Suprapubic skin (tissue), 4 donors: Measurements from ENCODE around the gene GALNT7. TPM values are rescaled to one million over a fixed set of nuclear protein-coding genes. Genes with fewer than 3 reads are reported as not detected.

Source experiments
- DNase-seq, 2 donors: peaks; one replicate each; pipeline ENCODE4 v3.0.0-alpha.2; 2019; ENCODE audit warnings: low spot score in 2 of 2
- H3K27ac ChIP-seq: fragments of 200-600 bp; sonication (generic); one replicate; pipeline ENCODE4 v1.5.1; 2019
- H3K27me3 ChIP-seq: fragments of 200-600 bp; sonication (generic); one replicate; pipeline ENCODE4 v1.5.1; 2019
- H3K36me3 ChIP-seq: fragments of 200-600 bp; sonication (generic); one replicate; pipeline ENCODE4 v1.5.1; 2019
- H3K4me1 ChIP-seq: fragments of 200-600 bp; sonication (generic); one replicate; pipeline ENCODE4 v1.5.1; 2019
- H3K4me3 ChIP-seq: fragments of 200-600 bp; sonication (generic); one replicate; pipeline ENCODE4 v1.5.1; 2019; ENCODE audit warnings: mild to moderate bottlenecking
- H3K9me3 ChIP-seq: fragments of 200-600 bp; sonication (generic); one replicate; pipeline ENCODE4 v1.5.1; 2019
- CTCF ChIP-seq, 2 donors: fragments of 200-600 bp in 1 of 2; fragments of 450-650 bp in 1 of 2; sonication (generic) in 1 of 2; IDR thresholded peaks; one replicate each; pipeline ENCODE4 v1.5.1; 2016 to 2019; ENCODE audit warnings: antibody characterized with exemption in 2 of 2, mild to moderate bottlenecking in 1 of 2, moderate library complexity in 1 of 2
- EP300 ChIP-seq: sonication (generic); formaldehyde crosslinking; IDR thresholded peaks from one replicate; pipeline ENCODE4 v1.6.1; 2017; ENCODE audit warnings: antibody characterized with exemption
- POLR2A ChIP-seq, 2 donors: fragments of 450-650 bp; IDR thresholded peaks; one replicate each; pipeline ENCODE4 v1.6.1; 2017; ENCODE audit warnings: antibody characterized with exemption in 2 of 2, mild to moderate bottlenecking in 2 of 2, moderate library complexity in 2 of 2
- POLR2AphosphoS5 ChIP-seq, 3 donors: sonication (generic); formaldehyde crosslinking; IDR thresholded peaks; one replicate each; pipeline ENCODE4 v1.6.1; 2017; ENCODE audit warnings: antibody characterized with exemption in 3 of 3
- WGBS: methylation state at CpG from one replicate; pipeline ENCODE4 v1.1.5; 2018; 5-methylcytosine and 5-hydroxymethylcytosine counted together
- total RNA-seq, 4 donors: library from RNA; depleted of rRNA; stranded (reverse); fragments of >200 nt; gene quantifications; one replicate each; pipeline ENCODE4 v1.1.0, GENCODE V29; 2016

GALNT7 gene
- total RNA-seq, 4 donors from 2014 or later: 7.9 to 13.4 (median 9.5) TPM

GRCh38 chr4:173282626-173283025, 114.0 kb downstream of the GALNT7 start:
- TF ChIP-seq EP300: no peak
- no peak for TF ChIP-seq POLR2AphosphoS5 (IDR thresholded peaks at IDR 0.05)
- no peak for TF ChIP-seq CTCF (IDR thresholded peaks at IDR 0.05)
- TF ChIP-seq POLR2A (IDR thresholded peaks at IDR 0.05): no peak
- DNase-seq: no peak
- H3K27me3 ChIP-seq: no peaks in the 10 kb centered on the region
- WGBS: 94% methylated on average over 3 of the region's 3 CpGs
- no peak overlapping the region for H3K27ac ChIP-seq
- H3K36me3 ChIP-seq: no peaks in the 10 kb centered on the region
- peaks cover 8% of the 10 kb centered on the region for H3K9me3 ChIP-seq
- no peak overlapping the region for H3K4me3 ChIP-seq
- no peaks in the 10 kb centered on the region for H3K4me1 ChIP-seq

DNA sequence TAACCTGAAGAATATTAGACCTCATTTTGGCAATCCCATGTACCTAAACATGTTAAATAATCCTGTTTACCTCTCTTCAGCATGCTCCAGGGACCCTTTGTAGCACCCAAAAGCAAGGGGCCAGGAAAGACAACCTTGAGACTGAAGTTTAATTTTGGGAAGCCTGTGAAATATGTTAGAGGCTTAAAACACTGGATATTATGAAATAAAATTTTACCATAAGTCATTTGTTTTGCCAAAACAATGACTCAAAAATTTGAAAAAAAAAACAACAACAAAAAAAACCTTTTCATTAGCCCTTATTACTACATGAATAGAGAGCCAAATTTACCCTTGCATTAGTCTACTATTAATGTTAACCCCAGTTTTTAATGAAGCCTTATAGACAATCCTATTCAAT, 115.9 kb downstream of the GALNT7 start:
- Histone ChIP-seq H3K4me1 (no peaks in the 10 kb centered on the region), H3K4me3 (no peak overlapping the region), H3K27ac (no peak overlapping the region), H3K9me3 (peaks cover 8% of the 10 kb centered on the region), H3K36me3 (no peaks in the 10 kb centered on the region), H3K27me3 (no peaks in the 10 kb centered on the region)
- no peak for TF ChIP-seq POLR2A (IDR thresholded peaks at IDR 0.05)
- TF ChIP-seq POLR2AphosphoS5 (IDR thresholded peaks at IDR 0.05): no peak
- no peak for TF ChIP-seq CTCF (IDR thresholded peaks at IDR 0.05)
- TF ChIP-seq EP300: no peak
- no peak for DNase-seq

GRCh38 chr4:173287486-173287885, 118.9 kb downstream of the GALNT7 start:
- TF ChIP-seq CTCF (IDR thresholded peaks at IDR 0.05) (no peak), POLR2A (IDR thresholded peaks at IDR 0.05) (no peak), POLR2AphosphoS5 (IDR thresholded peaks at IDR 0.05) (no peak), EP300 (no peak)
- Histone ChIP-seq H3K27ac (no peak overlapping the region), H3K4me1 (no peaks in the 10 kb centered on the region), H3K36me3 (no peaks in the 10 kb centered on the region), H3K27me3 (no peaks in the 10 kb centered on the region), H3K4me3 (no peak overlapping the region), H3K9me3 (peaks cover 8% of the 10 kb centered on the region)
- WGBS: 90% methylated on average over 2 of the region's 2 CpGs
- no peak for DNase-seq

DNA sequence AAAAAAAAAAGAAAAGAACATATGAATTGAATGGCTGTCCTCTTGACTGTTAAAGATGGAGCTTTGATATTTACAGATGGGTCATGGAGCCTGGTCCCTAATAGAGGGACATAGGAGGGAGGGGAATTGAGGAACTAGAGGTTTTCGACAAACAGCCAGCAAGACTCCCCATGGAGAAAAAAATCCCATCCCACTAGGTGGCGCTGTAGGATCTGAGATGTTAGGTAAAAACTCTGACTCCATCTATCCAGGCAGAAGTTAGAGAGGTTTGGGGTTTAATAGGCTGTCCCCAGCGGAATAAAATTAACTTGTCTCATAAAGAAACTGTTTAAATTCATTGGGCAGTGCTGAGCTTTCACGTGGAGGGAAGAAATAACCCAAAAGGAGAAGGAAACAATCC, 119.7 kb downstream of the GALNT7 start:
- 69% methylated on average over 4 of the region's 4 CpGs for WGBS
- DNase-seq: no peak
- TF ChIP-seq EP300: no peak
- TF ChIP-seq POLR2A (IDR thresholded peaks at IDR 0.05): no peak
- no peak for TF ChIP-seq POLR2AphosphoS5 (IDR thresholded peaks at IDR 0.05)
- peak in 1 of 2 donors; percentile 39 for TF ChIP-seq CTCF (IDR thresholded peaks at IDR 0.05)
- no peaks in the 10 kb centered on the region for H3K27me3 ChIP-seq
- no peak overlapping the region for H3K4me3 ChIP-seq
- H3K27ac ChIP-seq: no peak overlapping the region
- H3K4me1 ChIP-seq: no peaks in the 10 kb centered on the region
- H3K9me3 ChIP-seq: peaks cover 8% of the 10 kb centered on the region
- H3K36me3 ChIP-seq: no peaks in the 10 kb centered on the region

DNA sequence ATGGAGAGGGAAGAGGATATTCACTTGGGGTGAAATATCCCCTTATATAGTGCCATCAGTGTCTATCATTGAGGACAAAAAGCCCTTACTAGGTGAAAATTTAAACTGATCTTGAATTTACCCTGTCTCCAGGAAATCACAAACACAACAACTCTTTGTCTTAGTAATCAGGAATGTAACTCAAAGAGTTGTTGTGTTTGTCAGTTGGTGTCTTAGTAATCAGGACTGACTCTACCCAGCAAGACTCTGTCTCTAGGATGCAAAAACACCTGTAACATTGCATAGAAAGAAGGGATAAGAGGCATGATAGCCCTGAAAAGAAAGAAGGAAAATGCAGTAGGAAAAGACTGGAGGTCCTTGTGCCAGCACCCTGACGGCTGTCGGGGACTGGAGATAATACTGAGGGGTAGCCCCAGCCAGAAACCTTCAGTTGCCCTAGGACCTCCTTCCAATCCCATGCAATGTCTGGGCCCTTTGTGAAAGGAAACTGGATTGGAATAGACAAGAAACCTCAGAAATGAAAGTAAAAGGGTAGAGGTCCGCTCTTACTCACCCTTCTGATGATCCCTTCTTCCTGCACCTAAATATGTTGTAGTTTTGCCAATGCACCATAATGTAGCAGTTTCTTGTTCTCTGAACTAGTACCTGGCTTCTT, 120.2 kb downstream of the GALNT7 start:
- TF ChIP-seq CTCF (IDR thresholded peaks at IDR 0.05) (no peak), EP300 (no peak), POLR2AphosphoS5 (IDR thresholded peaks at IDR 0.05) (no peak), POLR2A (IDR thresholded peaks at IDR 0.05) (no peak)
- DNase-seq: no peak
- H3K4me3 ChIP-seq: no peak overlapping the region
- H3K4me1 ChIP-seq: no peaks in the 10 kb centered on the region
- no peaks in the 10 kb centered on the region for H3K36me3 ChIP-seq
- H3K27ac ChIP-seq: no peak overlapping the region
- no peaks in the 10 kb centered on the region for H3K27me3 ChIP-seq
- 87% methylated on average over 3 of the region's 3 CpGs for WGBS
- peaks cover 8% of the 10 kb centered on the region for H3K9me3 ChIP-seq
